Measurements from ENCODE around the gene MROH7. TPM values are rescaled to one million over a fixed set of nuclear protein-coding genes. Genes with fewer than 3 reads are reported as not detected.

The MROH7 gene
- total RNA-seq, 1 experiment from 2014 or later: not detected

DNA sequence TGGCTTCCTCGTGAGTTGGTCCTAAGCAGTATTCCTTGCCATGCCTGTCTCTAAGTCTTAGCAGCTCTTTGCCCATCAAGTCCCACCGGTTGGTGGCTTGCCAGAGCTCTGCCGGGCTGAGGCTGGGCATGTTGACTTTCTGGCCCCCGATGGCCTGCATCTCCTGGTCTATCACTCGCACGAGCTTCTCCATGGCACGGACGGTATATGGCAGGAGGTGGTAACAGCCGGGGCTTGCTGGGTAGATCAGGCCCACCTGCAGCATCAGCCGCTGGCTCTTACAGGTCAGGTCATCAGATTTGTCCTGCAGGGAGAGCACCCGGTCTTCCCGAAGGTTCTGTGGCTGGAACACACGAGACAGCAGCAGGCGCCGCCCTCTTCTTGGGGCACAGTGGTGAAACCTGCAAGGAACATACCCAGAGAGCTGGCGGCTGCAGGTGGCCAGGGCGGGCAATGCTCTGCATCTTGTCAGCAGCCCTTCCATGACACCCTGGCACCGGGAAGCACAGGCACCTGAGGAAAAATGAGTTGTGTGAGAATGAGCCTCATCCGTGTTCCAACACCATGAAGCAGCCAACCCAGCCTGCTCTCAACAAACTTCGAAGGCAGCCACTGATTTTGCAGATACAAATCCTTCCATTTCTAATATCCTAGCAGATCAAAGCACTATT is 117.2 kb downstream of the MROH7 start:
- no peaks in the 10 kb centered on the region for H3K9me3 ChIP-seq (ENCODE audit: low read length)
- H3K4me2 ChIP-seq (ENCODE audit: low read depth, low read length, poor library complexity, severe bottlenecking): no peak overlapping the region
- no peak for DNase-seq
- H4K20me1 ChIP-seq (ENCODE audit: insufficient read depth, low read depth, low read length): no peaks in the 10 kb centered on the region
- no peak overlapping the region for H2AFZ ChIP-seq (ENCODE audit: low read length)
- H3K36me3 ChIP-seq (ENCODE audit: insufficient read depth, low read length): no peaks in the 10 kb centered on the region; the same call in 1 of the 2 replicates
- peaks cover 25% of the 10 kb centered on the region for H3K79me2 ChIP-seq (ENCODE audit: low read length)
- H3K27ac ChIP-seq (ENCODE audit: low read length): no peak overlapping the region
- no peaks in the 10 kb centered on the region for H3K9me2 ChIP-seq (replicated peaks; ENCODE audit: insufficient read depth, low read length)
- no peak overlapping the region for H3K4me3 ChIP-seq (ENCODE audit: low read length)
- H3K9ac ChIP-seq (ENCODE audit: low read length): no peak overlapping the region
- peaks cover 21% of the 10 kb centered on the region for H3K4me1 ChIP-seq (ENCODE audit: low read length)
- H3K27me3 ChIP-seq (ENCODE audit: low read length): no peaks in the 10 kb centered on the region

Other genes starting within 250 kb of the MROH7 start
- 2.4 and 4.7 TPM in 2 replicates for gene SSBP3, start 235.4 kb upstream of the MROH7 start, total RNA-seq (2014; rRNA removed; shearing (Covaris generic); ENCODE audit: low replicate concordance)
- not detected in 2 replicates for gene ACOT11, start 93.6 kb upstream of the MROH7 start, total RNA-seq (2014; rRNA removed; shearing (Covaris generic); ENCODE audit: low replicate concordance)
- not detected in 2 replicates for gene FAM151A, start 18.3 kb upstream of the MROH7 start, total RNA-seq (2014; rRNA removed; shearing (Covaris generic); ENCODE audit: low replicate concordance)
- gene TTC4, start 74.1 kb downstream of the MROH7 start, total RNA-seq (2014; rRNA removed; shearing (Covaris generic); ENCODE audit: low replicate concordance): 17.4 and 26.5 TPM in 2 replicates
- 8.2 and 9.0 TPM in 2 replicates for gene PARS2, start 122.7 kb downstream of the MROH7 start, total RNA-seq (2014; rRNA removed; shearing (Covaris generic); ENCODE audit: low replicate concordance)
- gene TTC22, start 159.5 kb downstream of the MROH7 start, total RNA-seq (2014; rRNA removed; shearing (Covaris generic); ENCODE audit: low replicate concordance): not detected in 2 replicates
- 115 and 122 TPM in 2 replicates for gene DHCR24, start 245.4 kb downstream of the MROH7 start, total RNA-seq (2014; rRNA removed; shearing (Covaris generic); ENCODE audit: low replicate concordance)

All from Karpas-422 (cell line).